Fibroblast of the aortic adventitia (primary cell): Measurements from ENCODE around the gene MBD5. TPM values are rescaled to one million over a fixed set of nuclear protein-coding genes. Genes with fewer than 3 reads are reported as not detected.
A peak's percentile ranks its signal among the peaks of the same experiment; 100 is the strongest.

Experiments used
- DNase-seq: peaks from one replicate; pipeline ENCODE4 v3.0.0-alpha.2; 2010; ENCODE audit warnings: low read depth
- H3K4me3 ChIP-seq: 2 replicates; pipeline ENCODE4 v1.5.1; 2011; ENCODE audit warnings: low read depth, mild to moderate bottlenecking, control low read depth, low read length, moderate library complexity
- total RNA-seq: library from RNA; depleted of rRNA; stranded (reverse); fragments of >200 nt; gene quantifications from 2 replicates; pipeline ENCODE4 v1.2.3, GENCODE V29; 2012; ENCODE audit warnings: low replicate concordance
- TF ChIP-seq, protein P1 (sequence below): IDR thresholded peaks from 2 replicates; pipeline ENCODE4 v1.5.1; 2011; ENCODE audit warnings: mild to moderate bottlenecking, low read length, control low read depth, inconsistent platforms; ENCODE audit not compliant: insufficient read depth

The MBD5 gene
- total RNA-seq, 1 donor = 41.4 TPM

DNA sequence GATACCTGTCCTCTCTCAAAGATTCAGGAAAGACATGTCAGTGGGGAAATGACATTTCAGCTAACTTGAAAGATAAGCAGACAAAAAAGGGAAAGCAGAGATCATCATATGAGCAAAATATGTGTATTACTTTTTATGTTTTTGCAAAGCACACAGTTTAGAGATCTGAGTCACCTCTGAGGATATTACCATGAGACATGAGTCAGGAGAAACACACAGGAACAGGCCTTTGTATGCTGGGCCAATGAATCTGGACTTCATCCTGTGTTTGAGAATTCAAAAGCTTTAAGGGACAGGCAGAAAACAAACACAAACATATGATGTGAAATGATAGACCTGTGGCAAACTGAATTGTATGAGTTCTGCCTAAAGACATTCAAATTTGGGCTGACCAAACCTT is 317.6 kb downstream of the MBD5 start:
- DNase-seq = peak; percentile 71
- H3K4me3 ChIP-seq = no peak overlapping the region
- TF ChIP-seq, protein P1, sequence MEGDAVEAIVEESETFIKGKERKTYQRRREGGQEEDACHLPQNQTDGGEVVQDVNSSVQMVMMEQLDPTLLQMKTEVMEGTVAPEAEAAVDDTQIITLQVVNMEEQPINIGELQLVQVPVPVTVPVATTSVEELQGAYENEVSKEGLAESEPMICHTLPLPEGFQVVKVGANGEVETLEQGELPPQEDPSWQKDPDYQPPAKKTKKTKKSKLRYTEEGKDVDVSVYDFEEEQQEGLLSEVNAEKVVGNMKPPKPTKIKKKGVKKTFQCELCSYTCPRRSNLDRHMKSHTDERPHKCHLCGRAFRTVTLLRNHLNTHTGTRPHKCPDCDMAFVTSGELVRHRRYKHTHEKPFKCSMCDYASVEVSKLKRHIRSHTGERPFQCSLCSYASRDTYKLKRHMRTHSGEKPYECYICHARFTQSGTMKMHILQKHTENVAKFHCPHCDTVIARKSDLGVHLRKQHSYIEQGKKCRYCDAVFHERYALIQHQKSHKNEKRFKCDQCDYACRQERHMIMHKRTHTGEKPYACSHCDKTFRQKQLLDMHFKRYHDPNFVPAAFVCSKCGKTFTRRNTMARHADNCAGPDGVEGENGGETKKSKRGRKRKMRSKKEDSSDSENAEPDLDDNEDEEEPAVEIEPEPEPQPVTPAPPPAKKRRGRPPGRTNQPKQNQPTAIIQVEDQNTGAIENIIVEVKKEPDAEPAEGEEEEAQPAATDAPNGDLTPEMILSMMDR = no peak

DNA sequence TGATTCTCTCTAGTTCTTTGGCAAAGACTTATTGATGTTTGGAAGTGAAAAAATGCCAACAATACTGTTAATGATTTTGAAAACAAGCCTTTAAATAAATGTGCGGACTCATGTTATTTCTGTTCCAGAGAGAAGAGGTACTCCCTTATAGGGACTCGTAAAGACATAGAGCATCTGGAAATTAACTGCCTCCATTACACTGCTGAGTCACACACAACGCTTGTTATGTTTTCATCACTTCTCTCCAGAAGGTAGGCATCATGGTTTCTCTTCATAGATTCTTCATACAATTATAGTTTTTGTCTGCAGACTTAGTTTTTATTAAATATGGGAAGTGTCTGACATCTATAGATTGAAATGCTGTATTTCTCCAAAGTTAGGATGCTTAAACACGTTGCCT is 321.2 kb downstream of the MBD5 start:
- no peak for DNase-seq
- H3K4me3 ChIP-seq = no peak overlapping the region
- TF ChIP-seq, protein P1 = no peak

DNA sequence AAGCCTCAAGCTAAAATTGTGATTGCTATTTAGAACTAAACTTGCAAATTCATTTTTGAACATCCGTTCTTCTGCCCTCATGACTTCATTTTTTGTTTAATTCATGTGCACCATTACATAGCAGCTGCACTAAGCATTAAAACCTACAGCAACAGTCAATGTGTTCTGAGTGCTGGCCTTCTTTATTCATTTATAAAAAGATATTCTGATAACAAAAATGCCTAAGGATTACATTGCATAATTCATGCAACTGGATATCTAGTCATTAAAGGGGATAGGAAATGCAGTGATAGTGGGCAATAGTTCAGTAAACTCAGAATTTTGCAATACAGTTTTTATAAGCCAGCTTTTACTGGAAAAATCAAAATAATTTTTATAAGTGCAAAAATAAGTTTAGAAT is 329.3 kb downstream of the MBD5 start:
- DNase-seq = no peak
- TF ChIP-seq, protein P1 = no peak
- H3K4me3 ChIP-seq = no peak overlapping the region

DNA sequence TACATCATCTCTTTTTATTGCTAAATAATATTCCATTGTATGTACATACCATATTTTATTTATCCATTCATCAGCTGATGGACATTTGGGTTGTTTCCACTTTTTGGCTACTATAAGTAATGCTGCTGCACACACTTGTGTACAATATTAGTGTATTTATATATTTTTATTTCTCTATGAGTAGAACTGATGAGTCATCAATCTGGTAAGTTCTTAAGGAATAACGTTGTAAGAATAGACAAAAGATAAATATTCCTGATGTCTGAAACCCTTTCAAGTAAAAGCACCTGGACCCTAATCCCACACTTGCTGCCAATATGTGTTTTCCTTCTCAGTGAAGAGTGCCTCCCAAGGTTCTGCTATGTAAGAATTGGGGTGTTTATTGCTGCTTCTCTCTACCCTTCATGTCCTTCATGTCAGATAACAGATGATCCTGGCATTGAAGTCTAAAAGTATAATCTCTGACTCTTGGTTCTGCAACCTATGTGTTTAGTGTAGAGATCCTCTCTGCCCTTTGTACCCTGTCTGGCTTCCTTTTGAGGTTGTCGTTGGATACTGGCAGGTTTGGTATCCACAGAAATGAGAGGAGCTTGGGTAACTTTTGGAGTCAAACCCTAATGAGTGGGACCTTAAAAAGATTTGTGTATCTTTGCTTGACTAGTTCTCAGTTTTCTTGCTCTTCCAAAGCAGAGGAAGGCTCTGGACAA is 330.7 kb downstream of the MBD5 start:
- H3K4me3 ChIP-seq = no peak overlapping the region
- TF ChIP-seq, protein P1 = no peak
- no peak for DNase-seq

DNA sequence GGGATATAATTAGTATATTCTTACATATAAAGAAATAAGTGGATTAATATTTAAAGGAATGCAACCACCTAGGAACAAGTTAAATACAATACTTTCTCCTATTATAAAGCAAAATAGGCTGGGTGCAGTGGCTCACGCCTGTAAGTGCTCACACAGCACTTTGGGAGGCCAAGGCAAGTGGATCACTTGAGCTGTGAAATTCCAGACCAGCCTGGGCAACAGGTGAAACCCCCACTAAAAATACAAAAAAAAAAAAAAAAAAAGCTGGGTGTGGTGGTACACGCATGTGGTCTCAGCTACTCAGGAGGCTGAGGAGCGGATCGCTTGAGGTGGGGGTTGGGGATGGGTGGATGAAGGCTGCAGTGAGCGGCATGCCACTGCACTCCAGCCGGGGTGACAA is 337.5 kb downstream of the MBD5 start:
- TF ChIP-seq, protein P1 = no peak
- no peak for DNase-seq
- no peak overlapping the region for H3K4me3 ChIP-seq

DNA sequence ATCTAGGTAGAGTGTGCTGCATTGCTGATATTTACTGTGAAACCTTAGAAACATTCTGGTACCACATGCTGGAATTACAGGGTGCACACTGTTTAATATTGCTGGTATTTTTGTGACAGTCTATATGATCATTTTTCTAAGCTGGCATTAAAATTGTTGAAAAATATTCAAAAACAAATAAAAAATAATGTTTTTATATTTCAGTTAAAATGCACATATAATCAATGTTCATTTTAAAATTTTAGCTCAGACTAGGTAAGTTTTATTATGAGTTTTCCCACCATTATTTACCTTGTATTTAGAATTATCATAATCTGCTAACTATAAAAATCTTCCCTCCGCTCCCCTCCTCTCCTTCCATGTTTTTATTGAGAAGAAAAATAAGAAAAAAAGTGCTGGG is 339.8 kb downstream of the MBD5 start:
- H3K4me3 ChIP-seq = no peak overlapping the region
- TF ChIP-seq, protein P1 = no peak
- no peak for DNase-seq
